PC-9 (cell line): Measurements from ENCODE around the gene HSP90AB1. TPM values are rescaled to one million over a fixed set of nuclear protein-coding genes. Genes with fewer than 3 reads are reported as not detected.

ENCODE experiments used
- BruUV-seq: library from RNA; stranded (reverse); fragments of 400-500 nt; replicated peaks from 2 replicates; lab custom pipeline; 2021; lab: Mats Ljungman, UMichigan
- CTCF ChIA-PET: fragments of 300-600 bp; sonication (Branson Sonifier 250); formaldehyde crosslinking; loops from one replicate; lab custom pipeline; 2022; ENCODE audit warnings: antibody characterized with exemption; lab: Charles Lee
- POLR2A ChIA-PET: fragments of 300-600 bp; sonication (Branson Sonifier 250); formaldehyde crosslinking; loops from one replicate; lab custom pipeline; 2022; ENCODE audit warnings: antibody characterized with exemption; ENCODE audit not compliant: unreplicated experiment; lab: Charles Lee
- DNase-seq, 2 experiments: peaks; one replicate each; pipeline versions ENCODE4 v3.0.0 to v3.0.0-alpha.2; 2015 to 2022; ENCODE audit warnings: mixed read lengths in 1 of 2
- H2AFZ ChIP-seq: fragments of 200-600 bp; sonication (generic); 2 replicates; pipeline ENCODE4 v1.8.1; 2017; ENCODE audit warnings: antibody characterized with exemption
- H3F3A ChIP-seq: fragments of 200-600 bp; sonication (generic); 2 replicates; pipeline ENCODE4 v1.8.1; 2017; ENCODE audit warnings: antibody characterized with exemption, mild to moderate bottlenecking, low read depth; ENCODE audit not compliant: insufficient read depth
- H3K27ac ChIP-seq: fragments of 200-600 bp; sonication (generic); 2 replicates; pipeline ENCODE4 v1.6.1; 2016; ENCODE audit warnings: mixed run types
- H3K27me3 ChIP-seq: fragments of 200-600 bp; sonication (generic); 2 replicates; pipeline ENCODE4 v1.6.1; 2016; ENCODE audit warnings: low read depth, mixed run types; ENCODE audit not compliant: insufficient read depth
- H3K36me3 ChIP-seq: fragments of 200-600 bp; sonication (generic); 2 replicates; pipeline ENCODE4 v1.6.1; 2016; ENCODE audit warnings: low read depth, mixed run types
- H3K4me1 ChIP-seq: fragments of 200-600 bp; sonication (generic); replicated peaks from 2 replicates; pipeline ENCODE4 v1.6.1; 2016; ENCODE audit warnings: mixed run types; ENCODE audit not compliant: insufficient read depth
- H3K4me2 ChIP-seq: fragments of 200-600 bp; sonication (generic); 2 replicates; pipeline ENCODE4 v1.6.1; 2017; ENCODE audit warnings: mixed run types
- H3K4me3 ChIP-seq: fragments of 200-600 bp; sonication (generic); 2 replicates; pipeline ENCODE4 v1.6.1; 2016; ENCODE audit warnings: mixed run types
- H3K79me2 ChIP-seq: fragments of 200-600 bp; sonication (generic); 2 replicates; pipeline ENCODE4 v1.6.1; 2017; ENCODE audit warnings: low read depth, mixed run types
- H3K9me2 ChIP-seq: fragments of 200-600 bp; sonication (generic); 2 replicates; pipeline ENCODE4 v1.8.1; 2017; ENCODE audit warnings: mild to moderate bottlenecking; ENCODE audit not compliant: insufficient read depth
- H3K9me3 ChIP-seq: fragments of 200-600 bp; sonication (generic); 2 replicates; pipeline ENCODE4 v1.8.1; 2016; ENCODE audit warnings: low read depth; ENCODE audit not compliant: insufficient read depth
- H4K20me1 ChIP-seq: fragments of 200-600 bp; sonication (generic); 2 replicates; pipeline ENCODE4 v1.8.1; 2017; ENCODE audit not compliant: insufficient read depth
- EZH2 ChIP-seq: fragments of 200-600 bp; sonication (generic); IDR thresholded peaks from 2 replicates; pipeline ENCODE4 v1.8.0; 2017; ENCODE audit warnings: antibody characterized with exemption, low read depth
- intact Hi-C: fragments of 100-400 bp; cut with micrococcal nuclease; formaldehyde crosslinking; loops from one replicate; pipeline ENCODE4 v1.10.0; 2022; ENCODE audit not compliant: unreplicated experiment
- total RNA-seq: library from RNA; stranded (reverse); gene quantifications from 2 replicates; pipeline ENCODE4 v1.2.3, GENCODE V29; 2021
- TF ChIP-seq, protein P1 (sequence below): fragments of 200-600 bp; sonication (generic); conservative IDR thresholded peaks from 2 replicates; pipeline ENCODE4 v1.6.1; 2017; ENCODE audit warnings: mixed run types, antibody characterized with exemption, mild to moderate bottlenecking, moderate library complexity

Gene HSP90AB1
- total RNA-seq, 1 experiment from 2014 or later = 1,136 TPM

DNA sequence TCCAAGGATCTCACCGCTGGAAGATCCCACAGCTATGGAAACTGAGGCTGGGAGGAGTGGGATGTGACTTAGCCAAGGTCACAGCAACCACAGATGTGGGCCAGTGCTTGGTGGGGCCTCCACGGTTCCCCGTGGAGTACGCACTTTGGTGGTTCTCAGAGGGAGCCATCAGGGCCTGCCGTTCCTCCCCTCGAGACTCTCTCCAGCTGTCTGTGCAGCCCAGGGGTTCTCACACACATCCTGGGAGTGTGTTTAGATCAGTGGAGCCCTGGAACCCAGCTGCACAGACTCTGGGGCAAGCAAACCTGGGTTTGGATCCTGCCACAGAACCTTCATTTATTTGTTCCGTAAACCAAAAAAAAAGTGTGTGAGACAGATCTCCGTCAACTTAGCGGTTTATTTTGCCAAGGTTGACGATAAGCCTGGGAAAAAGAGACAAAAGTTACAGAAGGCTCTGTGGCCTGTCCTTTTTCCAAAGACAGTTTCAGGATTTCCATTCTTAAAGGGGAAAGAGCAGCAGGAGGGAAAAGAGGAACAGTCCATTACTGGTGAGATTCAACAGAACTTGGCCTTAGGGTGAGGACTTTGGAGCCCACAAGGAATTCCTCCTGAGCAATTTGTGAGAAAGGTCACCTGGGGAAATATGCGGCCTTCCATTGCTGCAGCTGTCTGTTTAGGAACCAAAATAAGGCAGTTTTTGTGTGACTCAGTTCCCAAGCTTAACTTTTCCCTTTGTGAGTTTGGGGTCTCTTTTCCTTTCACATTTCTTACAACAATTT, 43.7 kb upstream of the HSP90AB1 start:
- H3K4me1 ChIP-seq = peaks cover 31% of the 10 kb centered on the region
- H3K4me3 ChIP-seq = no peak overlapping the region
- peak in 1 of 2 experiments; percentile 59 for DNase-seq
- H3K27ac ChIP-seq = peak overlapping the region; percentile 14; the same call in 1 of the 2 replicates
- no peaks in the 10 kb centered on the region for H4K20me1 ChIP-seq
- TF ChIP-seq, protein P1, sequence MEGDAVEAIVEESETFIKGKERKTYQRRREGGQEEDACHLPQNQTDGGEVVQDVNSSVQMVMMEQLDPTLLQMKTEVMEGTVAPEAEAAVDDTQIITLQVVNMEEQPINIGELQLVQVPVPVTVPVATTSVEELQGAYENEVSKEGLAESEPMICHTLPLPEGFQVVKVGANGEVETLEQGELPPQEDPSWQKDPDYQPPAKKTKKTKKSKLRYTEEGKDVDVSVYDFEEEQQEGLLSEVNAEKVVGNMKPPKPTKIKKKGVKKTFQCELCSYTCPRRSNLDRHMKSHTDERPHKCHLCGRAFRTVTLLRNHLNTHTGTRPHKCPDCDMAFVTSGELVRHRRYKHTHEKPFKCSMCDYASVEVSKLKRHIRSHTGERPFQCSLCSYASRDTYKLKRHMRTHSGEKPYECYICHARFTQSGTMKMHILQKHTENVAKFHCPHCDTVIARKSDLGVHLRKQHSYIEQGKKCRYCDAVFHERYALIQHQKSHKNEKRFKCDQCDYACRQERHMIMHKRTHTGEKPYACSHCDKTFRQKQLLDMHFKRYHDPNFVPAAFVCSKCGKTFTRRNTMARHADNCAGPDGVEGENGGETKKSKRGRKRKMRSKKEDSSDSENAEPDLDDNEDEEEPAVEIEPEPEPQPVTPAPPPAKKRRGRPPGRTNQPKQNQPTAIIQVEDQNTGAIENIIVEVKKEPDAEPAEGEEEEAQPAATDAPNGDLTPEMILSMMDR = no peak
- TF ChIP-seq EZH2 = no peak
- H3K79me2 ChIP-seq = no peaks in the 10 kb centered on the region
- intact Hi-C loops = no loop called here
- no peaks in the 10 kb centered on the region for H3K36me3 ChIP-seq
- POLR2A ChIA-PET = no interaction called here
- no peaks in the 10 kb centered on the region for H3K9me2 ChIP-seq
- no peaks in the 10 kb centered on the region for H3K9me3 ChIP-seq
- H3K4me2 ChIP-seq = peak overlapping the region; percentile 51
- H2AFZ ChIP-seq = no peak overlapping the region
- CTCF ChIA-PET = interaction anchor here (0.6 kb wide), 1 partner anchor 50 kb away, joined by 4 read pairs; no protein-coding TSS in a partner anchor
- no peaks in the 10 kb centered on the region for H3K27me3 ChIP-seq
- peaks cover 22% of the 10 kb centered on the region for H3F3A ChIP-seq
- no TSS peak for BruUV-seq

DNA sequence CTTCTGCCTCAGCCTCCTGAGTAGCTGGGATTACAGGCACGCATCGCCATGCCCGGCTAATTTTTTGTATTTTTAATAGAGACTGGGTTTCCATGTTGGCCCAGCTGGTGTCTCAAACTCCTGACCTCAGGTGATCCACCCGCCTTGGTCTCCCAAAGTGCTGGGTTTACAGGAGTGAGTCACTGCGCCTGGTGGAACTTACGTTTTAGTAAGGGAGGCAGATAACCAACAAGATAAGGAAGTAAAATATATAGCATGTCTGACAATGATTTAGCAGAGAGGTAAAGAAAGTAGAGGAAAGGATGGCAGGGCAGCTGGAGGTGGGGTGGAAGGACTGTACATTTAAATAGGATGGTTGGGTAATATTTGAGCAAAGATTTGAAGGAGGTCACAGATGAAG, 42.9 kb upstream of the HSP90AB1 start:
- H2AFZ ChIP-seq = no peak overlapping the region
- H3K9me3 ChIP-seq = no peaks in the 10 kb centered on the region
- H3K9me2 ChIP-seq = no peaks in the 10 kb centered on the region
- H4K20me1 ChIP-seq = no peaks in the 10 kb centered on the region
- H3K27me3 ChIP-seq = no peaks in the 10 kb centered on the region
- H3K4me2 ChIP-seq = peak overlapping the region; percentile 51
- no TSS peak for BruUV-seq
- H3K4me1 ChIP-seq = peaks cover 31% of the 10 kb centered on the region
- ChIA-PET POLR2A (interaction anchor here (0.7 kb wide), 1 partner anchor 258 kb away, joined by 6 read pairs; no protein-coding TSS in a partner anchor), CTCF (interaction anchor here (0.8 kb wide), 1 partner anchor 13 kb away, joined by 3 read pairs; no protein-coding TSS in a partner anchor)
- H3K36me3 ChIP-seq = no peaks in the 10 kb centered on the region
- no peaks in the 10 kb centered on the region for H3K79me2 ChIP-seq
- TF ChIP-seq, protein P1 = no peak
- TF ChIP-seq EZH2 = no peak
- 0 out of 2 replicates have a peak overlapping the region, but pooled peaks have one; percentile 10 for H3K27ac ChIP-seq
- peaks cover 22% of the 10 kb centered on the region for H3F3A ChIP-seq
- H3K4me3 ChIP-seq = no peak overlapping the region
- intact Hi-C loops = no loop called here
- peak; percentile 35 to 86 for DNase-seq

DNA sequence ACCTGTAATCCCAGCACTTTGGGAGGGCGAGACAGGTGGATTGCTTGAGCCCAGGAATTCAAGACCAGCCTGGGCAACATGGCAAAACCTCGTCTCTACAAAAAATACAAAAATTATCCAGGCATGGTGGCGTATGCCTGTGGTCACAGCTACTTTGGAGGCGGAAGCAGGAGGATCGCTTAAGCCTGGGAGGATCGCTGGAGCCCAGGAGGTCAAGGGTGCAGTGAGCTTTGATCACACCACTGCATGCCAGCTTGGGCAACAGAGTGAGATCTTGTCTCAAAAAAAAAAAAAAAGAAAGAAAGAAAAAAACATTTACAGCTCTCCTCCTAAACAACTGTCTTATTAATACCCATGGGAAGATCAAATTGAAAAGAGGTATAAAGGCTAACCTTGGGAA, 38.9 kb upstream of the HSP90AB1 start:
- intact Hi-C loops = no loop called here
- Histone ChIP-seq H3K27me3 (no peaks in the 10 kb centered on the region), H3K9me3 (no peaks in the 10 kb centered on the region), H3K9me2 (no peaks in the 10 kb centered on the region), H3K36me3 (no peaks in the 10 kb centered on the region), H3K27ac (no peak overlapping the region), H2AFZ (no peak overlapping the region), H4K20me1 (no peaks in the 10 kb centered on the region), H3F3A (peaks cover 22% of the 10 kb centered on the region), H3K79me2 (no peaks in the 10 kb centered on the region), H3K4me3 (no peak overlapping the region), H3K4me1 (peaks cover 19% of the 10 kb centered on the region), H3K4me2 (no peak overlapping the region)
- no TSS peak for BruUV-seq
- ChIA-PET POLR2A (interaction anchor here (0.5 kb wide), 1 partner anchor 105 kb away, joined by 3 read pairs; the partner anchor contains the start of gene AARS2), CTCF (interaction anchor here (0.6 to 0.9 kb wide), 2 partner anchors 26 to 106 kb away, joined by 3 to 4 read pairs; no protein-coding TSS in a partner anchor)
- DNase-seq = no peak
- no peak for TF ChIP-seq EZH2
- TF ChIP-seq, protein P1 = no peak
